ENCODE results near the gene FAAH2.

FAAH2 gene

DNA sequence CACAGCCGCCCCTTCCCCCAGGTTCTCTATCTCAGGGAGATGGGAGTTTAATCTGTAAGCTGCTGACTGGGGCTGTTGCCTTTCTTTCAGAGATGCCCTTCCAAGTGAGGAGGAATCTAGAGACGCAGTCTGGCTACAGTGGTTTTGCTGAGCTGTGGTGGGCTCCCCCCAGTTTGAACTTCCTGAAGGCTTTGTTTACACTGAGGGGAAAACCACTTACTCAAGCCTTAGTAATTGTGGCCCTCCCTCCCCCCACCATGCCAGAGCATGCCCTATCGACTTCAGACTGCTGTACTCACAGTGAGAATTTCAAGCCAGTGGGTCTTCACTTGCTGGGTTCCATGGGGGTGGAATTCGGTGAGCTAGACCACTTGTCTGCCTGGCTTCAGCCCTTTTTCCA is 131.3 kb downstream of the FAAH2 start:
- H3K9me3 ChIP-seq (ENCODE audit: severe bottlenecking): no peaks in the 10 kb centered on the region
- TF ChIP-seq CTCF (IDR thresholded peaks at IDR 0.05; ENCODE audit: low read depth, low read length): no peak
- no peak overlapping the region for H3K4me3 ChIP-seq (ENCODE audit: low read depth, low read length)
- no peak overlapping the region for H3K27ac ChIP-seq
- peaks cover 8% of the 10 kb centered on the region for H3K27me3 ChIP-seq (ENCODE audit: insufficient read depth, low read depth, severe bottlenecking)
- H3K36me3 ChIP-seq: no peaks in the 10 kb centered on the region
- no peak for DNase-seq

GRCh38 chrX:57422289-57422688 is 135.8 kb downstream of the FAAH2 start:
- Histone ChIP-seq H3K36me3 (no peaks in the 10 kb centered on the region), H3K9me3 (ENCODE audit: severe bottlenecking) (no peaks in the 10 kb centered on the region), H3K27ac (no peak overlapping the region), H3K4me3 (ENCODE audit: low read depth, low read length) (no peak overlapping the region), H3K27me3 (ENCODE audit: insufficient read depth, low read depth, severe bottlenecking) (peaks cover 8% of the 10 kb centered on the region)
- DNase-seq: no peak
- no peak for TF ChIP-seq CTCF (IDR thresholded peaks at IDR 0.05; ENCODE audit: low read depth, low read length)

DNA sequence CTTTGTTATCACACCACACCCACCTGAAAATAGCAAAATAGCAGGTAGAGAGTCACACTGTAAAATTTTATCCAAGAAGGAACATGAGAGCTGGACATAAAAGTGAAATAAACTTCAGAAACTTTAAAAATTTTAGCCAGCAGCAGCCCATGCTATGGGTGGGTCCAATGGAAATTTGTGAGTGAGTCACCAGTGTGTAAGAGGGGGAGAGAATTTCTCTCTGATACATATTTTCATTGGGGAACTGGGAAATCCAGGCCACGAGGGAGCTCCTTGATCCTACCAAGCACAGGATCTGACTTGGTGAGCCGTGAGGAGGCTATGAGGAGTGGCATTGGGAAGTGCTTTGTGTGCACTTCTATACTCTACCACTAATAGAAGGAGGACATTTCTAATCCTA is 136.3 kb downstream of the FAAH2 start:
- Histone ChIP-seq H3K4me3 (ENCODE audit: low read depth, low read length) (no peak overlapping the region), H3K9me3 (ENCODE audit: severe bottlenecking) (no peaks in the 10 kb centered on the region), H3K27ac (no peak overlapping the region), H3K27me3 (ENCODE audit: insufficient read depth, low read depth, severe bottlenecking) (peaks cover 8% of the 10 kb centered on the region), H3K36me3 (no peaks in the 10 kb centered on the region)
- no peak for DNase-seq
- no peak for TF ChIP-seq CTCF (IDR thresholded peaks at IDR 0.05; ENCODE audit: low read depth, low read length)

- Histone ChIP-seq H3K27ac (no peak overlapping the region), H3K4me3 (ENCODE audit: low read depth, low read length) (no peak overlapping the region), H3K9me3 (ENCODE audit: severe bottlenecking) (no peaks in the 10 kb centered on the region), H3K27me3 (ENCODE audit: insufficient read depth, low read depth, severe bottlenecking) (peaks cover 3% of the 10 kb centered on the region), H3K36me3 (no peaks in the 10 kb centered on the region)
- no peak for TF ChIP-seq CTCF (IDR thresholded peaks at IDR 0.05; ENCODE audit: low read depth, low read length)
- no peak for DNase-seq
These were observed 158.6 kb downstream of the FAAH2 start for GRCh38 chrX:57445076-57445475.

DNA sequence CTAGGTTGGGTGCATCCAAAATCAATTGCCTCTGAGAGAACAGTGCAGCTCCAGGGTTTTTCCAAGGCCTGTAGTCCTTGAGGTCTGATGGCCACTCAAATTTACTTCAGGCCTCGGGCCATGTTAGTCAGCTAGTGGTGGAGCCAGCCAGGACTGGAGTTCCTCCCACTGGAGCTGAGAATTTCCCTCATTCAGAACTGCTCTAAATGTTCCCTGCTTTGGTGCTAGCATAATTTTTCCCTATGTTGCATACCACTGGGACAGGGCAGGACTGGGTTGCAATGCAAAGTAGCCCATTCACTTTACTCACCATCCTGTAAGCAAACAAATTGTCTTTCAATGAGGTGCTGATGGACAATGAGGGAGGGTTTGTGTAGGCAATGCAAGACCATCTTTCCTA is 159.3 kb downstream of the FAAH2 start:
- no peak for TF ChIP-seq CTCF (IDR thresholded peaks at IDR 0.05; ENCODE audit: low read depth, low read length)

DNA sequence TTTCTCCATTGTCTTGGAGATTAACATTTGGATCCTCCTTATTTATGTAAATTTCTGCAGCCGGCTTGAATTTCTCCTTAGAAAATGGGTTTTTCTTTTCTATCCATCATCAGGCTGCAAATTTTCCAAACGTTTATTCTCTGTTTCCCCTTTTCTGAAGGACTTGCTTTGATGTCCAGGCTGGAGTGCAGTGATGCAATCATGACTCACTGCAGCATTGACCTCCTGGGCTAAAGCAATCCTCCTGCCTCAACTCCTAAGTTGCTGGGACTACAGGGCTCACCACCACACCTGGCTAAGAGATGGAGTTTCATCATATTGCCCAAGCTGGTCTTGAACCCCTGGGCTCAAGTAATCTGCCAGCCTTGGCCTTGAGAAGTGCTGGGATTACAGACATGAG is 161.3 kb downstream of the FAAH2 start:
- Histone ChIP-seq H3K27ac (no peak overlapping the region), H3K36me3 (no peaks in the 10 kb centered on the region), H3K9me3 (ENCODE audit: severe bottlenecking) (no peaks in the 10 kb centered on the region), H3K27me3 (ENCODE audit: insufficient read depth, low read depth, severe bottlenecking) (peaks cover 13% of the 10 kb centered on the region), H3K4me3 (ENCODE audit: low read depth, low read length) (no peak overlapping the region)
- no peak for TF ChIP-seq CTCF (IDR thresholded peaks at IDR 0.05; ENCODE audit: low read depth, low read length)
- no peak for DNase-seq

More for the DNA sequence above, 159.3 kb downstream of the FAAH2 start:
- H3K4me3 ChIP-seq (ENCODE audit: low read depth, low read length): no peak overlapping the region
- no peak overlapping the region for H3K27ac ChIP-seq
- H3K9me3 ChIP-seq (ENCODE audit: severe bottlenecking): no peaks in the 10 kb centered on the region
- no peak for DNase-seq
- peaks cover 10% of the 10 kb centered on the region for H3K27me3 ChIP-seq (ENCODE audit: insufficient read depth, low read depth, severe bottlenecking)
- H3K36me3 ChIP-seq: no peaks in the 10 kb centered on the region
